SH-SY5Y (cell line): ENCODE results near the gene TMED4.

Source experiments
- GATA2 ChIP-seq: IDR thresholded peaks from 2 replicates; pipeline ENCODE4 v1.6.1; 2011; ENCODE audit warnings: mild to moderate bottlenecking, low read depth, low read length
- GATA3 ChIP-seq: IDR thresholded peaks from 2 replicates; pipeline ENCODE4 v1.6.1; 2011; ENCODE audit warnings: low read depth, mild to moderate bottlenecking, low read length, moderate library complexity

TMED4 gene

GRCh38 chr7:44565795-44566559 lies 16.1 kb downstream of the TMED4 start:
- no peak for TF ChIP-seq GATA3
- no peak for TF ChIP-seq GATA2

GRCh38 chr7:44565097-44565794 lies 16.8 kb downstream of the TMED4 start:
- no peak for TF ChIP-seq GATA2
- TF ChIP-seq GATA3, result no peak

GRCh38 chr7:44564606-44565005 lies 17.4 kb downstream of the TMED4 start:
- no peak for TF ChIP-seq GATA2

- TF ChIP-seq GATA2 (no peak), GATA3 (no peak)
Observed at GRCh38 chr7:44563171-44563679, 18.8 kb downstream of the TMED4 start.

- TF ChIP-seq GATA3 (no peak), GATA2 (no peak)
Observed at GRCh38 chr7:44561962-44562621, 19.9 kb downstream of the TMED4 start.

- TF ChIP-seq GATA2 (no peak), GATA3 (no peak)
Observed at GRCh38 chr7:44561481-44561880, 20.6 kb downstream of the TMED4 start.

GRCh38 chr7:44559485-44559884 lies 22.5 kb downstream of the TMED4 start:
- TF ChIP-seq GATA2, result no peak
- TF ChIP-seq GATA3, result no peak

GRCh38 chr7:44557485-44557884 lies 24.5 kb downstream of the TMED4 start:
- no peak for TF ChIP-seq GATA3
- no peak for TF ChIP-seq GATA2

- TF ChIP-seq GATA2 (no peak), GATA3 (no peak)
Observed at GRCh38 chr7:44555350-44555749, 26.7 kb downstream of the TMED4 start.

- TF ChIP-seq GATA3, result no peak
- no peak for TF ChIP-seq GATA2
Observed at GRCh38 chr7:44549457-44549856, 32.6 kb downstream of the TMED4 start.

GRCh38 chr7:44548893-44549292 lies 33.1 kb downstream of the TMED4 start:
- TF ChIP-seq GATA3, result no peak
- TF ChIP-seq GATA2, result no peak

- TF ChIP-seq GATA2 (no peak), GATA3 (no peak)
Observed at GRCh38 chr7:44547536-44548231, 34.3 kb downstream of the TMED4 start.

- TF ChIP-seq GATA3, result no peak
- no peak for TF ChIP-seq GATA2
Observed at GRCh38 chr7:44541876-44542610, 40.0 kb downstream of the TMED4 start.
